ENCODE results near the gene CLDND1.
"Not testable (repeated sequence)": the region's sequence is repeated elsewhere in the genome, so short reads cannot be mapped to it uniquely, and the experiment has no call there.

CLDND1 gene

DNA sequence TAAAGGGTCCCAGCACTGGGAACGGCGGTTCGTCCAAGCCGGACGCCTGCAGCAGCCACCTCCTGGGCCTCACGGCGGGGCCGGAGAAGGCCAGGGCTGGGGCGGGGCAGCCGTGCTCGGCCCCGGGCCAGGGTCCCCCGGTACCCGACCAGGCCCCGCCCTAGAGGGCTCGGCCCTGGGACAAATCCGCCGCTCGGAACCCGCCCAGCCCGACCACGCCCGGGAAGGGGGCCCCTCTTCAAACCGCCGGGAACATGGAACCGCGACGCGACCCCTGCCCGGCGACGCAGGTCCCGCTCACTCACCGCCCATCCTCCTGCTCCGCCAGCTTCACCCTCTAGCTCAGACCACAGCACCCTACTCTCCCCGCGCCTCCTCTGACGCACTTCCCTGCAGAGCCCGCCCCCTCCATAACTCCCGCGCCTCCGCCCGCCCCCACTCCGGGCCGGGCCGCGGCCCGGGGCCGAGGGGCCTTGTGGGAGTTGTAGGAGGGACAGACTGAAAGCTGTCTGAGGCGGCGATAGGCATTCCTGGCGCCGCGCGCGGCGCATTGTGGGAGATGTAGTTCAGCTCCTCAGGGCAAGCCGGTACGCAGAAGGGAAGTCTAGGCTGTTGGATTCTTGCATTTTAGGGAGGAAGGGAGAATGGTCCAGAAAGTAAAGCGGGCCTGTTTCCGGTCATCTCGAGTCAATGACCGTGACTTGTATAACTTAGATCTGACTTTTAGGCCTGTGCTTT is at the start of gene CLDND1:
TSS of gene CLDND1 (minus strand) at position 359 of the 738 bp plus-strand sequence. CDS start 1,478 bp downstream, outside the sequence.
- DNase-seq = peak; percentile 95
- in situ Hi-C loops (cut with HindIII; ENCODE audit: low pct_ligation_motif_present, low pct_unique_long_range_greater_than_20kb, low sequenced_read_pairs) = no loop called here

- in situ Hi-C loops (cut with HindIII; ENCODE audit: low pct_ligation_motif_present, low pct_unique_long_range_greater_than_20kb, low sequenced_read_pairs) = no loop called here
- DNase-seq = no peak
These were observed 45.7 kb upstream of the CLDND1 start for GRCh38 chr3:98568402-98568801.

- in situ Hi-C loops (cut with HindIII; ENCODE audit: low pct_ligation_motif_present, low pct_unique_long_range_greater_than_20kb, low sequenced_read_pairs) = no loop called here
These were observed 45.1 kb upstream of the CLDND1 start for GRCh38 chr3:98567666-98568270.

DNA sequence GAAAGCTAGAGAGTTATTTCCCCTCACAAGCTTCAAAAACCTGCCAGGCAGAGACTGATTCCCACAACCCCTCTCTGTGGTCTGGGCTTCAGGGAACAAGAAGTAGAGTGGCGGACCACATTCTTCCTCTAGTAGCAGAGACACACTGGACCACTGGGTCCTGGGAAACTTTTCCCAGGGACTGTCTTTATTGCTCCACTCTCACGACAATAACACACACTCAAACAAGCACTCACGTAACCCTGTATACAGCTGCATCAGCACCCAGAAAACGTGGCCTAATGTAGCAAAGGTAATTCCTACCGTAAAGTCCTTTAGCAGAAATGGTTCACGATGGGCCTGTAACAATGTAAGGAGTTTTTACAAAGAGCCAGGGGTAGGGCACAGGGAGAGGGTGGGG is 43.1 kb upstream of the CLDND1 start:
- in situ Hi-C loops (cut with HindIII; ENCODE audit: low pct_ligation_motif_present, low pct_unique_long_range_greater_than_20kb, low sequenced_read_pairs) = no loop called here
- DNase-seq = no peak

More at GRCh38 chr3:98567666-98568270, 45.1 kb upstream of the CLDND1 start:
- no peak for DNase-seq

DNA sequence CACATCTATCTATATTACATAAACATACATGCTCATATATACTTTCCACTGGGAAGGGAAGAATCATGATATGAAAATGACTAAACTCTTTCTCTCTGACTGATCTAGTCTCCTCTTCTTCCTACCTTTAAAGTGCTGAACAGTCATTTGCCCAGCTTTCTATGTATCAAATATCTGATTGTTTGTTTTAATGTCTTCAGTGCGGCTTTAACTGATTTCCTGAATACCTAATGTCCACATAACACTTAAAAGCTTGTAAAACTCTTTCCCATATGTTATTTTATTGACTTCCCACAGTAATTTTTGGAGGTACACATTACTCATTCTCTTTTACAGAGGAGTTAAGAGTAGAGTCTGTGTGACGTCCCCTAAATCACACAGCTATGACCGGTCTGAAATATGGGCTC is 42.5 kb upstream of the CLDND1 start:
- in situ Hi-C loops (cut with HindIII; ENCODE audit: low pct_ligation_motif_present, low pct_unique_long_range_greater_than_20kb, low sequenced_read_pairs) = no loop called here
- no peak for DNase-seq

DNA sequence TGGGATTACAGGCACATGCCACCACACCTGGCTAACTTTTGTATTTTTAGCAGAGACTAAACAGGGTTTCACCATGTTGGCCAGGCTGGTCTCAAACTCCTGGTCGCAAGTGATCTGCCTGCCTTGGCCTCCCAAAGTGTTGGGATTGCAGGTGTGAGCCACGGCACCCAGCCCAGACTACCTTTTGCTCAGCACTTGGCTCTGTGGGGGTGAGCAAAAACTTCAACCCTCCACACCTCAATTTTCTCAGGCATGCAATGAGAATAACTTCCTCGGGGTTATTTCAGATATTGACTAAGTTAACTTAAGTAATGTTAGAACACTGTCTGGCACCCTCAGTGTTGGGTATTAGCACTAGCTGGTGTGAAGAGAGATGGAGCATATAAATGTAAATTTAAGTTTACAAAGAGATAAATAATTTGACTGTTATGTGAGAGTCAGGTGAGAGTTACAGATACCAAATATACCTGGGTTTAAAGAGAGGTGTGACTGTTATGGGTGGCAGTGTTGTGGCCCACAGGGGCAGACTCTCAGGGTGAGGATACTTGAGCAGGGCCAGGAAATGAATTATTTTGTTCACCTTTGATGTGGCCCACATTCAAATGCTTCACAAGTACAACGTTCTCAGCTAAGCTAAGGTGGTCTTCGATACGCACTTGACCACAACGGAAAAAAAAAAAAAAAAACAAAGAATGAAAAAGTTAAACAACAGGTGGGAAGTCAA is 41.7 kb upstream of the CLDND1 start:
- DNase-seq = no peak
- in situ Hi-C loops (cut with HindIII; ENCODE audit: low pct_ligation_motif_present, low pct_unique_long_range_greater_than_20kb, low sequenced_read_pairs) = no loop called here

DNA sequence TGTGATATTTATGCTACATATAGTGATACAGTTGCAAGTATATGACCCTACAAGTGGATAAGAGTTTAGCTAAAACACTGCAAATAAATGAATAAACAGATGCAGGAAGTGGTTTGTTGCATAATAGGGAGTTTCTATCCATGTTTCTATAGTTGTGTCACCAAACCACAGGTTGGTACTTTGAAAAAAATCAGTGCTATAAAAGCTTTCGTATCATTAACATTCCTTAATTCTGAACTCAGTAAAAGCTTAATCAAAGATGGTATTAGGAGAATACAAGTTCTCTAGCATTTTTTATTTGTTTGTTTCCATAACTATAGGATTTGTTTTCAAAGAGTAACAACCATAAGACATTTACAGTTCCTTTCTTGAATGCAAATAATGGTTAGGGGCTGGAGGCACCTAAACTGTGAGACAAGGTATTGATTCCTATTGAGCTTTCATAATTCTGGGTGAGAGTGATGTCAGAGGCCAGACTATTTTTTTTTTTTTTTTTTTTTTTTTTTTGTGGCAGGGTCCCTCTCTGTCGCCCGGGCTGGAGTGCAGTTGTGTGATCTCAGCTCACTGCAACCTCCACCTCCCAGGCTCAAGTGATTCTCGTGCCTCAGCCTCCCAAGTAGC is 41.1 kb upstream of the CLDND1 start:
- DNase-seq = peak; percentile 28
- in situ Hi-C loops (cut with HindIII; ENCODE audit: low pct_ligation_motif_present, low pct_unique_long_range_greater_than_20kb, low sequenced_read_pairs) = no loop called here

DNA sequence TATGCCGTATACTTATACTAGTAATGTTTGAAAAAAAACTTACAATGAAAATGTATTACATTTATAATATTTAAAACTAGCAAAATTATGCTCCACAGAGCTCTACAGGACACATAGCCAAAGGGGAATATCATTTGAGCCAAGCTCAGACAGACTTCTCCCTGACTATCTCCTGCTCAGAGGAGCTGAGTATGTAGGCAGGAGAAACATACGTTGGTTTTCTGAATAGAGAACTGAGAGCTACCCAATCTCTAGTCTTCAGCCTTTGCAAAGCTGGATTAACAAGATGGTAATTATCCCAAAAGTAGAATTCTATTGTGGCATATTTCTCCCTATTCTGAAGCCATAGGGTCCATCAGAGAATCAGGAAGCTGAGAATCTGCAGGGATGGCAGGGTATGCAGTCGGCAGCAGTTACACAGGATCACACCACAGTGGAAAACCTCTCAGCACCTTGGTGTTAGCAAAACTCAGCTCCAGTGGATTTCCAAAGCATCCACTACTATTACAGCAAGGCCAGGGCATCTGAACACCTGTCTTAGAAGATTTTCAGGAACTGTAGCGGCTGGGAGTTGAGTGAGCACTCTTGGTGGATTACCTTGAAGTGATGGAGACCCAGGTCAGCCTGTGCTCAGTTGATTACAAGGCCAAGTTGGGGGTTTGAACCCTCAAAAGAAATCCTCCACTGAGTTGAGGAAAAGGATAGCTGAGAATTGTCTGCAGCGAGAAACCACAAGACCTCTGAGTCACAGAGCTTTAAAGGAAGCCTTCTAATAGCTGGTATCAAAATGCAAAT is 39.2 kb upstream of the CLDND1 start:
- no peak for DNase-seq
- in situ Hi-C loops (cut with HindIII; ENCODE audit: low pct_ligation_motif_present, low pct_unique_long_range_greater_than_20kb, low sequenced_read_pairs) = no loop called here

DNA sequence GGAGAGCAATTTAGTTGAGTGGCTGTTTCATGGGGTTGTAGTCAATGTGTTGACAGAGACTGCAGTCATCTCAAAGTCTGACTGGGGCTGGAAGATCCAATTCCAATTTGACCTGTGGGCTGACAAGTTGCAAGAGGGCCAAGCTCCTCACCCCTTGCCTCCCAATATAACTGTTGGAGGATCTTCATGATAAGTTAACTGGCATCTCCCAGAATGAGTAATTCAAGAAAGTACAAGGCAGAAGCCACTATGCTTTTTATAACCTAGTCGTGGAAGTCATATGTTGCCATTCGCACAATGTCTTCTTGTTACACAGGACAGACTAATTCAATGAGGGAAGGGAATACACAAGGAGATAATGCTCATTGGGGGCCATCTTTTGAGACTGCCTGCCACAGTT is 38.2 kb upstream of the CLDND1 start:
- in situ Hi-C loops (cut with HindIII; ENCODE audit: low pct_ligation_motif_present, low pct_unique_long_range_greater_than_20kb, low sequenced_read_pairs) = no loop called here
- DNase-seq = no peak

- in situ Hi-C loops (cut with HindIII; ENCODE audit: low pct_ligation_motif_present, low pct_unique_long_range_greater_than_20kb, low sequenced_read_pairs); DNase-seq: not testable (repeated sequence)
These were observed 37.1 kb upstream of the CLDND1 start for GRCh38 chr3:98559769-98560168.

- in situ Hi-C loops (cut with HindIII; ENCODE audit: low pct_ligation_motif_present, low pct_unique_long_range_greater_than_20kb, low sequenced_read_pairs) = no loop called here
These were observed 35.6 kb upstream of the CLDND1 start for GRCh38 chr3:98558100-98558827.

DNA sequence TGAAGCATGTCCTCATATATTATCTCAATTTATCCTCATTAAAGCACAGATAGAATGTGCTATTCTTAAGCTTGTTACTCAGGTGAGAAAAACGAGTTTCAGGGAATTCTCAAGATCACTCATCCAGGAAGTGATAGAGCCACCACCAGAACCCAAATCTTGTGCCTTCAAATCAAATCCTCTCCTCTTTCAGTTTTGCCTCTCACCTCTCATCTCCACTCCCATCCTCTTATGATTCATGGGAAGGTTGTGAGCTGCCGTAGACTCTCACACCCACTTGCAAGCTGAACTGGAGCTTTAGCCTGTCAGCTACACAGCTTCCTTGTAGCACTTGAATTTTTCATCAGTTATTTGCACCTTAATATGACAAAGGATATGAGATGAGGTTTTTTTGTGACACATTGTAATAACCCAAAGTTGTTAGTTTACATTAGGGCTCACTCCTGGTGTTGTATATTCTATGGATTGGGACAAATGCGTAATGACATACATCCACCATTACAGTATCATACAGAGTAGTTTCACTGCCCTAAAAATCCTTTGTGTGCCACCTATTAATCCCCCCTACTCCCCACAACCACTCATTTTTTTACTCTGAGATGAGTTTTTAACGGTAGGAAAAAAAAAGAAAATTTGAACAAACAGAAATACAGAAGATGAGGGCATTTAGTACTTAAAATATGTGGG is 34.8 kb upstream of the CLDND1 start:
- in situ Hi-C loops (cut with HindIII; ENCODE audit: low pct_ligation_motif_present, low pct_unique_long_range_greater_than_20kb, low sequenced_read_pairs) = no loop called here
- no peak for DNase-seq

More at GRCh38 chr3:98558100-98558827, 35.6 kb upstream of the CLDND1 start:
- no peak for DNase-seq

- no peak for DNase-seq
- in situ Hi-C loops (cut with HindIII; ENCODE audit: low pct_ligation_motif_present, low pct_unique_long_range_greater_than_20kb, low sequenced_read_pairs) = no loop called here
These were observed 33.7 kb upstream of the CLDND1 start for GRCh38 chr3:98556164-98557130.

GRCh38 chr3:98555025-98555379 is 32.3 kb upstream of the CLDND1 start:
- in situ Hi-C loops (cut with HindIII; ENCODE audit: low pct_ligation_motif_present, low pct_unique_long_range_greater_than_20kb, low sequenced_read_pairs) = no loop called here
- no peak for DNase-seq

GRCh38 chr3:98554580-98554979 is 31.9 kb upstream of the CLDND1 start:
- in situ Hi-C loops (cut with HindIII; ENCODE audit: low pct_ligation_motif_present, low pct_unique_long_range_greater_than_20kb, low sequenced_read_pairs) = no loop called here
- no peak for DNase-seq

DNA sequence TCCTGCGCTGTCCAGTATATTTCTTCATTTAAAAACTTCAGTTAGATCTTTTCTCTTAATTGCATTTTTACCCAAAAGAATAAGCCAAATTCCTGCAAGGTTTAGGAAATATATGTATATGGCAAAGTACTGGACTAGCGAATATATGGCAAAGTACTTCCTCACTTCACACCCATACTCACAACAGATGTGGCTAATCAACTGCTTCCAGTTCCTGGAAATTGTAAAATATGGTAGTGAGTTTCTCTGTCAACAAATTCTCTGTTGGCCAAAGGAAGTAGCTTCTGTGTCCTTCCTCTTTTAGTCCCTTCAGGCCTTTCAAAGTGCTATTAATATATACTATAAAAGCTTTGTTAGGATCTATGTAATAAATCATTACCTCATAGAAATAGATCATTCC is 31.1 kb upstream of the CLDND1 start:
- no peak for DNase-seq
- in situ Hi-C loops (cut with HindIII; ENCODE audit: low pct_ligation_motif_present, low pct_unique_long_range_greater_than_20kb, low sequenced_read_pairs) = no loop called here

All from ACHN (cell line).